HG03457 (cell line): ENCODE measurements around the gene SLX4IP.

Experiments
- ATAC-seq: cut with Tn5 transposase; IDR thresholded peaks from one replicate; pipeline ENCODE4 v1.9.1; 2021; ENCODE audit warnings: moderate number of reproducible peaks; ENCODE audit not compliant: unreplicated experiment

SLX4IP gene

DNA sequence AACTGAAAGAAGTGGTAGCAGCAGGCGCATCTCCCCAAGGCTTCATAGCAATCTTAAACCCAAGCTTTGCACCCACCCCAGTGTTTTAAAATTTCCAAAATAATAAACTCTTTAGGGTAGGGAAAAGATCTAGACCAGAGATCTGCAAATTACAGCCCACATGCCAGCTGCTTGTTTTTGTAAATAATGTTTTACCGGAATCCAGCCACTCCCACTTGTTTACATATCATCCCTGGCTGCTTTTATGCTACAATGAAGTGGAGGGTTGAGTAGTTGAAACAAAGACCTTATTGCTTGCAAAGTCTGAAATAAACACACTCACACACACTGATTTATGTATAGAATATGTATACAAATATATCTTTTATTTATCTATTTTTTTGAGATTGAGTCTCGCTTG is 30.0 kb downstream of the SLX4IP start:
- no peak for ATAC-seq

DNA sequence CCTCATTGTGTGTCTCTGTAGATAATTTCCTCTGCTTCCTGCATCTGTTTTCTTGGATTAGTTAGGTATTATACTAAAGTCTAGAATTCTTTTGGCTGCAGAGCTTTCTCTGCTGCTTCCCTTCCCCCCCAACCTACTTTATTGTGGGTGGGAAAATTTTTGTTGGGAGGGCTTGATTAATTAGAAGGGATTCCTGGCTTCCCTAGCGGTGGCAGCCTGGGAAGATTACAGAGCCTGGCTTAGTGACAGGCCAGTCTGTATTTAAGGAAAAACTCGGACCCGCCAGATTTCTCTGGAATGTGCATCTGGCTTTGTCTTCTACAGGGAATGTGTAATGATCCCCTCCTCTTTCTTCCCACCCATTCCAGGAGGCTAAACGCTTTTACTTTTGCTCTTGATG is 31.2 kb downstream of the SLX4IP start:
- ATAC-seq: no peak

DNA sequence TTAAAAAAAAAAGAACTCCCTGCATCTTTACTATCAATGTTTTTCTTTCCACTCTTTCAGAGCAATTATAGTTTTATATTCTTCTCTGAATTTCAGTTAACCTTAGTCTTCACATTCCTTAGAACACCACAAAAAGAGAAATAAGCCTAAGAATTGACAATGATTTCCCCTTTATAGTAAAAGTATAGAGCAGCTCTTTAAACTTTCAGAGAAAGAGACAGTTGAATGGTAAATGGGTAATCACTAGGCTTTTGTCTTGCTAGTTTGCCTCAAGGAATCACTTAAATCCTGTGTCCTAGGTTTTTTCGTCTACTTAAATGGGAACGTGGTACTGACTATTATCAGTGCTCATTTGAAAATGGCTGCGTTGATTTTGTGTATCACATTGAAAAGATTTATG is 31.8 kb downstream of the SLX4IP start:
- no peak for ATAC-seq

DNA sequence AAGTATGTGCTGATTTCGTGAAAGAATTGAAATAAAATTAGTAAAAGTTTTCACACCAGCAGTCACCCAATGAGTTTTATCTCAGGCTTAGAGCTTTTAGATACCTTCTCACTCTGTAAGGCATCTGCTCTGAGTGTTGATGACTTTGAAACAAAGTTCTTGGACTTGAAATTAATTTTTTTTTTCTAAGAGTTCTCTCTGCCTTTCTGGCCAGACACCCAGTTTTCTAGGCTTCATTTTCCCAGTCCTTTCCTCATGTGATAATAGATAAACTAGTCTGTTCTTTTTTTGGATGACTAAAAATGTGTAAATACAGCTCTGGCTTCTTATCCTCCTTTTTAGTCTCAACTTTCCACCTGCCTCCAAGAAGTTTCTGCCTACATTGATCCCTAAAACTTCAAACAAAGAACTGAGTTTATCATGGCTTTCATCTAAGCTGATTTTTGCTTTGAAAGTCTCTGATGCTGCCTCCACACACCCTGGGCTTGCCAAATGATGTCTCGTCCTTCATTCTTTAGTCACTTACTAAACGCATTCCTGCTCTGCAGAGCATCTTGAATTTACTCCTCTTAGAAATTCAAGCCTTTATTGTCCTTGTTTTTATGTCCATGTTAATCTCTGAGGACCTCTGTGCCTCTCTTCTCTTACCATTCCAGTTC is 32.7 kb downstream of the SLX4IP start:
- no peak for ATAC-seq

DNA sequence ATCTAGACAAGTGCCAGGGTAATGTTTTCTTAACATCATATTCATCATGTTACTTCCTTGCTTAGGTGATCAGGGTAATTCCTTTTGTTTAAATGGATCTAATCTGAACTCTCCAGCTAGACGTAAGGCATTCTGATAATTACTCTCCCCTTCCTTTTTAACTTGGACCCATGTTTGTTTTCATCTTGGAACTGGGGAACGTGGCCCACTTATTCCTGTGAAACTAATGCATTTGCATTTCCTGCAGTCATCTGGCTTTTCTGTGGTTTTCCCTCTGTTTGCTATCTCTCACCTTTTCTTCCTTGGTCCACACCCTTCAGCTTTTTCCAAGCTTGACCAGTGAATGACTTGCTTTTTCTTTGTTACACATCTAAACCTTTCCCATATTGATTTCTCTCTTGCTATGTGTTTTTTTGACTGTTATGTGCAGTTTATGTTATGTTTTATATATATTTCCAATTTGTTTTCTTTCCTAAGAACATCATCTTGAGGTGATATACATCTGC is 33.3 kb downstream of the SLX4IP start:
- ATAC-seq: no peak

DNA sequence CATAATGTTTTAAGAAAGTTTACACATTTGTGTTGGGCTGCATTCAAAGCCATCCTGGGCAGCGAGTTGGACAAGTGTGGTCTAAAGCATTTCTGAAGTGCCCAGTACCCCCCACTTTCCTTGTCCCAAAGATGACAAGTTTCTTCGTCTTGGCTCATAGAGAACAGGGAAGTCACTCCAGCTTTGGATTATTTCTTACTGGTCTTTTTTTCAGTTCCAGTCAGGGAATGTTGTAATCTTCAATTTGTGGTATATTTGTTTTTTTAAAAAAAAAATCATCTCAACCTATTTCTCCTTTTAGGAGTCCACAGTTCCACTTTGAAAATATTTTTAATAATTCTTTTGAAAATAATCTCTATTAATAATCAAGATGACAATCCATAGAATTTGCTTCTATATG is 34.0 kb downstream of the SLX4IP start:
- ATAC-seq: no peak

DNA sequence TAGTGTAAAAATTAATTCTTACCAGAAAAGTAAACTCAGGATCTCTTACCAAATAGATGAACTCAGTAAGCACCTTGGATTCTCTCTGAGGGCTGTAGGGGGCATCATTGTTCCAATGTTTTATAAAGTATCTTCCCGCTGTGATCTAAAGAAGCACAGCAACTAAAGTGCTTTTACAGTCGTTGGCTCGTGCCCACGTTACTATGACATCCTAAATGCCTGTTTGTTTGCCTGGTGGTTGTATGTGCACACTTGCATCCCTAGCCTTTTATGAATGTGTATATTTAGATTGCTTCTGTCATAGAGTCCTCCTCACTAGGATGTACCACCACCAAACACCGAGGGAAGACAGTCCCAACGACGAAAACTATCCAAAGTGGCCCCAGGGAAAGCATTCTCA is 34.5 kb downstream of the SLX4IP start:
- no peak for ATAC-seq

DNA sequence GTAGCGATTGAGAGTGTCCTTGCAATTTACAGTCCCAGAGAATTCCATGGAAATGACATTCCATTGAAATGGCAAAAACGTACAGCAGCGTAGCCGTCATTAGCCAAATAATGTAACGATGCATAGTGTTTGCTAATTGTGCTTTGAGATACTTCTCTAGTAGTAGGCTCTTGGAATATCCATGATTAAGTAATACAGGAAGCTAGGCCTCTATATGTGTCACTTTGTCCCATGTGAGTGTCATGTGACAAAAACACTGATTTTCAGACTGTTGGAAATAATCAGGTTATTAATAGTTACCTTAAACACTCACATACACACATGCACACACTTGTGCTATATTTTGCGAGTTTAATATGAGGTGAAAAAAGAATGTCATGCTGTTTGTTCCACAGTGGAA is 35.2 kb downstream of the SLX4IP start:
- no peak for ATAC-seq

DNA sequence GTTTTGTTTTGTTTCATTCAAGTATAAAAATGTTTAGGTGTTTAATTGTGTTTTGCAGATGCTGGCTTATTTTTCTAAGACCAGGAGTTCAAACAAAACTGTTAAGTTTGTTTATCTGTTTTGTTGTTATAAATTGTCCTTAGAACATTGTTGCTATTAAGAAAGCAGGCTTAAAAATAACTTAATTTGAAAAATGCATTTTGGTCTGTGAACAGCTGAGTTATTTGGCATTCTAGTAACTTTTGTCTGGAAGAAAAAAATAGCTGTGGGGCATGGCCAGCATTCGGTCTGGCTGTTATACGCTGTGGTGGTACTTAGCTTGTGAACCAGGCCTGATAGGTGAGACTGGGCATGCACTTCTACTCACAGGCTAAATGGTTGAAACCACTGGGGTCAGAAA is 37.8 kb downstream of the SLX4IP start:
- no peak for ATAC-seq

DNA sequence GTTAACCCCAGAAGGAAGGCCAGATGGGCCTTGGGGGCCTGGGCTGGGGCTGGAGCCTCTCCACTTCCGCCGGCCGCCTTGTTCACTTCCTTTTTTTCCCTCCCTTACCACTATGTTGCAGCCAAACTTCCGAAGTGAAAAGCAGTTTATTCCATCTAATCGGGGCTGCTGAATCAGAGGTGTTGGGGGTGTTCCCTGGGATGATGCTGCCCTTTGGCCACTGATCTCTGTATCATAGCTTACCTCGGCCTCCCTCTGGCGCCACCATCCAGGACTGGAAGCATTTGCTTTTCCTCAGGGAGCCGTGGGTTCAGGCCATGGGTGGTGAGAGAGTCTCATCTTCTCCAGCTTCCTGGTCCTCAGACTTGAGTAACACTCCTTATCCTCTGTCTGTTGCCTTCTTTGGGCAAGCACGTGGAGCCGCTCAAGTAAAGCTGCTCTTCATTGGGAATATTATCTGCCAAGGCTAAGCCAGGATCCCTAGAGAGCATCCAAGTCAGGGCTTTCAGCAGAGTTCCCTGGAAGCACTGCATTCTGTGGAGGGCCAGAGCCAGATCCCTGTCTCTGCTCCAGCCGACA is 39.6 kb downstream of the SLX4IP start:
- no peak for ATAC-seq

DNA sequence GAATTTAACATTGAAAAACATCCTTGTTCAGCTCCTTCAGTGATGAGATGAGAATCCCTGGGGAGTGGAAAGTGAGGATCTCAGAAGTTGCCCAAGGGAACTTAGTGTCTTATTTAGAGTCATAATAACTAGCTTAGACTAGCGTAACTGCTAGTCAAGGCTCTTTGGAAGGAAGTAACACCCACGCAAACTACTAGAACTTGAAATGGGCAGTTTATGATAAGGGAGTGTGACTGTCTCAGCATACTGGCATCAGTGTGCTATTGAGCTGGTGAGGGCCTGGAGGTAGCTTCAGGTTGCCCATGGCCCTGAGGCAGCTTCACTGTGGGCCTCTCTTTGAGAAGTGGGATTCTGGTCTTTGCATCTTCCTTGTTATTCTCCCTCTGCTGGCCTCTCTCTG is 40.1 kb downstream of the SLX4IP start:
- ATAC-seq: no peak

DNA sequence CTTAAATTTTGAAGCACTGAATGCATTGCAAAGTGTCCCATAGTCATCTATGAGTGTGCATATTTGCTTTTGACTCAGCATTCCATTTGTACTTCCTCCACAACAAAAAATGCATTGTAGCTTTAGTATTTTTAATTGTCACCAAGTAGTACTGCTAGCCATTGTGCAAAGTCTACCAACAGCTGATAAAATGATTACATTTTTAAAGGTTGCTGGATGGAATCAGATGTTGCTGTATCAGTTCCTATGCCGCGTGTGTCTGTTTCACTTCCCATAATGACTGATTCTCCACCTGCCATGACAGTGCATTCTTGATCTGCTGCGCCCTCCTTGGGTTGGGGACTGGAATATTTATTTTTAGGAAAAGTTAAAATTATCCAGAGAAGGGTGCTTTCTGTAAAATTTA is 41.2 kb downstream of the SLX4IP start:
- ATAC-seq: peak; percentile 63

DNA sequence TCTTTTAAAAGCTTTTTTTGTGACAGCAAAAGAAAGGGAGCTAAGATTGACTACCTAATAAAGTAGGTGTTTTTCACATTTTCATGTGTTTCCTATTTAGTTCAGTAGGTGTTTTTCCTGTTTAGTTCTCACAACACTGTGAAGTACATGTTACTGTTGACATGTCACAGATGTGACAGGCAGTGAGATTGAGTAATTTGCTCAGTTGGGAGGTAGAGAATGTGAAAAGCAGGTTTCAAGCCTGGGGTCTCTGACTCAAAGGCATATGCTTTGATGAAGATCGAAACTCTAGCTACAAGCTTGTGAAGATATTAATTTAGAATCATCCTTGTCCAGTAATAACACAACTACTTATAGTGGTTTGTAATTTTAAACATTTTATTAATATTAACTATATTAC is 43.1 kb downstream of the SLX4IP start:
- ATAC-seq: no peak

DNA sequence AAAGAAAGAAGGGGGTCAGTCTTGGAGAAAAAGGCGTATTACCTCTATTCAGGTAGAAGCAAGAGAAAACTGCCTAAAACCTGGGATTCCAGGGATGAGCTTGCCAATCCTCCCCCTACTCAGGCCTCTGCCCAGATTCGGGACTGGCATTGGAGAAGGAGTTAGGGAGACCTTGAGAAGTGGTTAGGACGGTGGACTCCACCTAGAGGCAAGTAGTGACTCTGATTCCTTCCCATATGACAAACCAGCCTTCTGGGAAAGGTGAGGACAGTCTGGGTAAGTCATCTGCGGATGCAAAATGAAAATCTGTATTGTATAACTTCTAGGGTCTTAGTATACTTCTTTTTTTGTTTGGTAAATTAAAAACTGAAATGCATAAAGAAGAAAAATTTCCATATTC is 43.8 kb downstream of the SLX4IP start:
- ATAC-seq: no peak

DNA sequence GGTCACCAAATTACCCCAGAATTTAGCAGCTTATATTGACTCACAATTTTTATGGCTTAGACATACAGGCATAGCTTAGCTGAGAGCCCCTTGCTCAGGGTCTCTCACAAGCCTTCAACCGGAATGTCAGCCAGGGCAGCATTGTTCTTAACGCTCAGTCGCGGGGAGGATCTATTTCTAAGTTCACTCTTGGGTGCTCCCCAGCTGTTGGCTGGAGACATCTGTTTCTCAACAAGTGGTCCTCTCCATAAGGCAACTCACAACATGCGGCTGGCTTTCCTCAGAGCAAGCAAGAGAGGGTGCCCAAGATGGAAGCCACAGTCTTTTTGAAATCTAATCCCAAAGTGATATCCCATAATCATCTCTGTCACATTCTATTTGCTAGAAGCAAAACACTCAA is 46.6 kb downstream of the SLX4IP start:
- ATAC-seq: no peak

DNA sequence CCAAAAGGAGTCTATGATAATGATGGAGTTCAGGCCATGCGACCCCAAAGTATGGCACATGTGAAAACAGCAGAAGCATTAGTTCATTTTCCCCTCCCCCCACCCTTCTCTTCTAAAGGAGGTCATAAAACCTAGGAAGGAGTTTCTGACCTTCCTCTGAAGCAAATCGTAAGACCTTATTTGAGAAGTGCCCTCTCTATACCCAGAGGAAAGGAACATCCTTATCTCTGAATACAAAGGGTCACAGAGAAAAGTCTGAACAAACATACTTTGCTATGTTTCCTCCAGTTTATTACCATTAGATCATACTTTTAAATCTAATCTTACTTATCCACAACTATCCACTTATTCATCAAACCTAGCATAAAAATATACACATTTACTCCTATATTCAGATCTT is 48.6 kb downstream of the SLX4IP start:
- ATAC-seq: no peak

DNA sequence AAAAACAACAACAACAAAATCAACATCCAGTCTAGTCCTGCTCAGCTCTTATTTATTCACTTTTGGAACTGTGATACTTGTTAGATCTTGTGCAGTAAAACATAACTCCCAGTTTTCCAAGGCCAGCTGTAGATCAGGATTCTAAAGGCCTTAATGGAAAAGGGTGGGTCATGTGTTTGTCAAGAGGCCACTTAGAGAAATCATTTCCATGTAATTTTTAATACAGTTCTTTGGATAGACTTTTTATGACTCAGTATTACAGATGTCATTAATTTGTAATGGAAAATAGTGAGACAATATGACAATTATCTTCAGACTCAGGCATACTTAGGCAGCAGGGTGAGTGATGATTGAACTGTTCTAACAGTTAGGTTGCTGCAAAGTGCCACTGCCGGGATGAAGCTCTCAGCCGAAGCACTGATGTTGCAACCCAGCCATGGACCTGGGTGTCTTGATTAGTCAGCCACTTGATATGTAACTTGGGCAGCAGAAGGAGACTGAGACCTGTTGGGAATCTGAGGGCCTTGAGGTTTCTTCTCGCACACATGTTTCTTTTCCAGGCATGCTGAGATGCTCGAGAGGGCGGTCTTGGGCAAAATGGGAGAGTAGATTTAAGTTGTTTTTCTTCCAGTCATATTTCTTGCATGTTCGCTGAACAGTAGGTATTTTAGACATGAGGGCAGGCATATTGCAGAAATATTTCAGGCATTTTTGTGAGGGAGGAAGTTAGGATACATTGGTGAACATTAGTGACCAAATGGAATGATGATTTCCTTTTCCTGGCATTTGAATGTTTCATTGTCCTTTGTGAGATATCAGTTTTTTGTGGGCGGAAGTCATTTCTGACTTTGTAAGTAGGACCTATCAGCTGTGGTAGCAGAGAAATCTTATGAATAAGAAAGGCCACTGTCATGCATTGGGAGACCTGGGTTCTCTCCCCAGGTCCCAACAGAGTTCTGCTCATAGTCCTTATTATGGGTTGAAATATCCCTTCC is 52.3 kb downstream of the SLX4IP start:
- ATAC-seq: no peak

DNA sequence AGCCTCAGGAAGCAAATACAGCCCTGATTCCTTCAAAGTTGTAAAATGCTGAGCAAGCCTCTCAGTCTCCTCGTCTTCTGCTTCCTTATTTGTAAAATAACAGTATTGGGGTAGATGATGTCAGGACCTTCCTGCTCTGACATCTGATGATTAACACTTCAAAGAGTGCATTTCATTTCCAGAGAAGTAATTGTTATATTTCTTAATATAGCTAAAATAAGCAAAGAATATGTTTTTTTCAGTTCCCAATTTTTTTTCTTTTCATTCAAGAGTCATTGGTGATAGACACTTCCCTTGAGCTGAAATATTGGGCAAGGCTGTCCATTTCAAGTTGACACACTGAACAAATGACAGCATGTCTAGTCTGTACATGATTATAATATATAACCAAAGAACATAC is 53.4 kb downstream of the SLX4IP start:
- no peak for ATAC-seq

DNA sequence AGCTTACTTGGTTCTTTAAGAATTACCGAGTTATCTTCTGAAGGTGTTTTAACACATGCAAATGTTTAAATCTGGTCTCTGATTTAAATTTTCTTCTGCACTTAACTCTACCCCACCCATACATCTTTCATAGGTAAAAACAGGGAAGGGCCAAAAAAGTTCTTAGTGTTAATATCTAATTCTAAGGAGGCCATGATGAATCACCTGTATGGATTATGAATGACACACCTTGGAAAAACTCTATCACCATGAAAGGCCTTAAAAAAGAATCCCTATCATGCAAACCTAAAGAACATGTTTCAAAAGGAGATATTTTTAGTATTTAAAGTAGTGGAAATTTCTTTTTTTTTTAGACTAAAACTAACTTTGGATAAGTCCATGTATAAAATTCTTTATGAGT is 54.7 kb downstream of the SLX4IP start:
- ATAC-seq: no peak

DNA sequence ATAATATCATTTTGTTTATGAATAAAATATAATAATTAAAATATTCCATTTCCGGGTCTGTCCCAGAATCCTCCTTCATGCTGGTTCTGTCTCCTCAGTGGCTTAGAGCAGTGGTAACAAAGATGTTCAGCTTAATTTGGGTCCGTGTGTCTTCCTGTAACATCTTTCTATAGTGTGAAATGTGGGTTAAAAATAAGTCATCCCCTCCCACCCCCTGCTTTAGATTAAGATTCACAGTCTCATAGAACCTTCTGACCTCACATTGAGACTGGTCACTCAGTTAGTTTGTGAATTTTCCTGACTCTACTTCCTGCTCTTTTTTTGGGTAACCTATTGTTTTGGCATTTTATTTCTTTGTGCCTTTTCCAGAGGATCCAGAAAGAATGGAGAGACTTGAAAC is 55.2 kb downstream of the SLX4IP start:
- no peak for ATAC-seq

DNA sequence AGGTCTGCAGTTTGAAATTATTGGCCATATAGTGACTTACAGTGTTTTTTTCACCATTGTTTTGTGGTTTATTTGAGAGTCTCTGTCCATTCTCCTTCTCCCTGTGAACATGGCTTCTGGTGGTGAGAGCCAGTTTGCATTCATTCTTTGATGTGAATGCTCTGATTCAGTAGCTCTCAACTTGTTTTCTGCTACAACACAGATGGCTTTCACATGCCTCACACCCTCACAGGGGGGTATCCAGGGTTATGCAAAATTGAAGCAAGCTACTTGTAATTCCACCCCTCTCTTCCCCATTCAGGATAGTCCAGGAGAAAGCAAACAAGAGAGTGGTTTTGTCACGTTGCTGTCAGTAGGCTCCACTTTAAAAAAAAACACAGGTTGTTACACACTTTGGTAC is 55.6 kb downstream of the SLX4IP start:
- ATAC-seq: no peak

DNA sequence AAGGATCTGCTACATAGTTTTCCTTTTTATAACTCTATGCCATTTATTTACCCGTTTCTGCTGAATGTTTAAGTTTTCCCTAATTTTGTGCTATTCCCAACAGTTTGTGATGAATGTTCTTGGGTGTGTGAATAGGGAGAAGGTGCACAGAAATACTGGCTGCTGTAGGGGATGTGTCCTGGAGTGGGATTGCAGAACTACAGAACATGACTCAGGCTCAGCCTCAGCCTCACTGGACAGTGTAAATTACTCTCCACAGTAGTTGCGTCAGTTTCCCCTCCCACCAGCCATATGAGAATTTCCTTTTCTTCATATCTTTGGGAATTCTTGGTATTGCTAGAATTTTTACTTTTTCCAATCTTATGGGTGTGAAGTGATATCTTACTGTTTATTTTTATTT is 57.0 kb downstream of the SLX4IP start:
- no peak for ATAC-seq
